ENCODE results near the gene APOA4. TPM values are rescaled to one million over a fixed set of nuclear protein-coding genes. Genes with fewer than 3 reads are reported as not detected.

The APOA4 gene
- total and polyA plus RNA-seq, 9 of the 15 experiments (the other 6 are each of a cell fraction or from before 2014, with no cell fraction given) = 0.07 TPM; not detected in 8

GRCh38 chr11:116787786-116788486, 35.2 kb downstream of the APOA4 start, which contains the start of gene ZPR1 (continued):
- TF ChIP-seq, protein P1, sequence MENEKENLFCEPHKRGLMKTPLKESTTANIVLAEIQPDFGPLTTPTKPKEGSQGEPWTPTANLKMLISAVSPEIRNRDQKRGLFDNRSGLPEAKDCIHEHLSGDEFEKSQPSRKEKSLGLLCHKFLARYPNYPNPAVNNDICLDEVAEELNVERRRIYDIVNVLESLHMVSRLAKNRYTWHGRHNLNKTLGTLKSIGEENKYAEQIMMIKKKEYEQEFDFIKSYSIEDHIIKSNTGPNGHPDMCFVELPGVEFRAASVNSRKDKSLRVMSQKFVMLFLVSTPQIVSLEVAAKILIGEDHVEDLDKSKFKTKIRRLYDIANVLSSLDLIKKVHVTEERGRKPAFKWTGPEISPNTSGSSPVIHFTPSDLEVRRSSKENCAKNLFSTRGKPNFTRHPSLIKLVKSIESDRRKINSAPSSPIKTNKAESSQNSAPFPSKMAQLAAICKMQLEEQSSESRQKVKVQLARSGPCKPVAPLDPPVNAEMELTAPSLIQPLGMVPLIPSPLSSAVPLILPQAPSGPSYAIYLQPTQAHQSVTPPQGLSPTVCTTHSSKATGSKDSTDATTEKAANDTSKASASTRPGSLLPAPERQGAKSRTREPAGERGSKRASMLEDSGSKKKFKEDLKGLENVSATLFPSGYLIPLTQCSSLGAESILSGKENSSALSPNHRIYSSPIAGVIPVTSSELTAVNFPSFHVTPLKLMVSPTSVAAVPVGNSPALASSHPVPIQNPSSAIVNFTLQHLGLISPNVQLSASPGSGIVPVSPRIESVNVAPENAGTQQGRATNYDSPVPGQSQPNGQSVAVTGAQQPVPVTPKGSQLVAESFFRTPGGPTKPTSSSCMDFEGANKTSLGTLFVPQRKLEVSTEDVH (IDR thresholded peaks at IDR 0.05; ENCODE audit: low read depth, partially characterized antibody) = peak; percentile 88
- no peak for TF ChIP-seq SMARCA4 (IDR thresholded peaks at IDR 0.05)
- no peak for TF ChIP-seq MEIS2 (IDR thresholded peaks at IDR 0.05; ENCODE audit: partially characterized antibody)
- TF ChIP-seq SP1 (CRISPR knock-in tag; IDR thresholded peaks at IDR 0.05) = peak; percentile 66
- TF ChIP-seq CBFA2T2 (conservative IDR thresholded peaks at IDR 0.05) = no peak
- no peak for TF ChIP-seq ASH1L (IDR thresholded peaks at IDR 0.05; ENCODE audit: borderline replicate concordance, low read depth, partially characterized antibody)
- TF ChIP-seq PCBP2 (IDR thresholded peaks at IDR 0.05; ENCODE audit: low read depth, low read length, poor library complexity, severe bottlenecking) = no peak
- TF ChIP-seq ZNF551 (CRISPR knock-in tag; IDR thresholded peaks at IDR 0.05) = no peak
- TF ChIP-seq, protein P2, sequence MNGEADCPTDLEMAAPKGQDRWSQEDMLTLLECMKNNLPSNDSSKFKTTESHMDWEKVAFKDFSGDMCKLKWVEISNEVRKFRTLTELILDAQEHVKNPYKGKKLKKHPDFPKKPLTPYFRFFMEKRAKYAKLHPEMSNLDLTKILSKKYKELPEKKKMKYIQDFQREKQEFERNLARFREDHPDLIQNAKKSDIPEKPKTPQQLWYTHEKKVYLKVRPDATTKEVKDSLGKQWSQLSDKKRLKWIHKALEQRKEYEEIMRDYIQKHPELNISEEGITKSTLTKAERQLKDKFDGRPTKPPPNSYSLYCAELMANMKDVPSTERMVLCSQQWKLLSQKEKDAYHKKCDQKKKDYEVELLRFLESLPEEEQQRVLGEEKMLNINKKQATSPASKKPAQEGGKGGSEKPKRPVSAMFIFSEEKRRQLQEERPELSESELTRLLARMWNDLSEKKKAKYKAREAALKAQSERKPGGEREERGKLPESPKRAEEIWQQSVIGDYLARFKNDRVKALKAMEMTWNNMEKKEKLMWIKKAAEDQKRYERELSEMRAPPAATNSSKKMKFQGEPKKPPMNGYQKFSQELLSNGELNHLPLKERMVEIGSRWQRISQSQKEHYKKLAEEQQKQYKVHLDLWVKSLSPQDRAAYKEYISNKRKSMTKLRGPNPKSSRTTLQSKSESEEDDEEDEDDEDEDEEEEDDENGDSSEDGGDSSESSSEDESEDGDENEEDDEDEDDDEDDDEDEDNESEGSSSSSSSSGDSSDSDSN (IDR thresholded peaks at IDR 0.05; ENCODE audit: borderline replicate concordance in 1 of 2, low read depth in 2 of 2, low read length in 2 of 2) = no peak
- TF ChIP-seq HNRNPH1 (optimal IDR thresholded peaks at IDR 0.05; ENCODE audit: low read depth, low read length) = no peak
- TF ChIP-seq HMGN3 (IDR thresholded peaks at IDR 0.05; ENCODE audit: borderline replicate concordance, extremely low read depth, insufficient read length, low read depth, low read length) = peak; percentile 58
- TF ChIP-seq ZBTB43 (CRISPR knock-in tag; IDR thresholded peaks at IDR 0.05) = no peak
- no peak for TF ChIP-seq ZFP1 (CRISPR knock-in tag; IDR thresholded peaks at IDR 0.05)
- TF ChIP-seq, protein P3, sequence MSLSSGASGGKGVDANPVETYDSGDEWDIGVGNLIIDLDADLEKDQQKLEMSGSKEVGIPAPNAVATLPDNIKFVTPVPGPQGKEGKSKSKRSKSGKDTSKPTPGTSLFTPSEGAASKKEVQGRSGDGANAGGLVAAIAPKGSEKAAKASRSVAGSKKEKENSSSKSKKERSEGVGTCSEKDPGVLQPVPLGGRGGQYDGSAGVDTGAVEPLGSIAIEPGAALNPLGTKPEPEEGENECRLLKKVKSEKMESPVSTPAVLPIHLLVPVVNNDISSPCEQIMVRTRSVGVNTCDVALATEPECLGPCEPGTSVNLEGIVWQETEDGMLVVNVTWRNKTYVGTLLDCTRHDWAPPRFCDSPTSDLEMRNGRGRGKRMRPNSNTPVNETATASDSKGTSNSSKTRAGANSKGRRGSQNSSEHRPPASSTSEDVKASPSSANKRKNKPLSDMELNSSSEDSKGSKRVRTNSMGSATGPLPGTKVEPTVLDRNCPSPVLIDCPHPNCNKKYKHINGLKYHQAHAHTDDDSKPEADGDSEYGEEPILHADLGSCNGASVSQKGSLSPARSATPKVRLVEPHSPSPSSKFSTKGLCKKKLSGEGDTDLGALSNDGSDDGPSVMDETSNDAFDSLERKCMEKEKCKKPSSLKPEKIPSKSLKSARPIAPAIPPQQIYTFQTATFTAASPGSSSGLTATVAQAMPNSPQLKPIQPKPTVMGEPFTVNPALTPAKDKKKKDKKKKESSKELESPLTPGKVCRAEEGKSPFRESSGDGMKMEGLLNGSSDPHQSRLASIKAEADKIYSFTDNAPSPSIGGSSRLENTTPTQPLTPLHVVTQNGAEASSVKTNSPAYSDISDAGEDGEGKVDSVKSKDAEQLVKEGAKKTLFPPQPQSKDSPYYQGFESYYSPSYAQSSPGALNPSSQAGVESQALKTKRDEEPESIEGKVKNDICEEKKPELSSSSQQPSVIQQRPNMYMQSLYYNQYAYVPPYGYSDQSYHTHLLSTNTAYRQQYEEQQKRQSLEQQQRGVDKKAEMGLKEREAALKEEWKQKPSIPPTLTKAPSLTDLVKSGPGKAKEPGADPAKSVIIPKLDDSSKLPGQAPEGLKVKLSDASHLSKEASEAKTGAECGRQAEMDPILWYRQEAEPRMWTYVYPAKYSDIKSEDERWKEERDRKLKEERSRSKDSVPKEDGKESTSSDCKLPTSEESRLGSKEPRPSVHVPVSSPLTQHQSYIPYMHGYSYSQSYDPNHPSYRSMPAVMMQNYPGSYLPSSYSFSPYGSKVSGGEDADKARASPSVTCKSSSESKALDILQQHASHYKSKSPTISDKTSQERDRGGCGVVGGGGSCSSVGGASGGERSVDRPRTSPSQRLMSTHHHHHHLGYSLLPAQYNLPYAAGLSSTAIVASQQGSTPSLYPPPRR (CRISPR knock-in tag; IDR thresholded peaks at IDR 0.05; ENCODE audit: borderline replicate concordance) = no peak
- TF ChIP-seq NR4A1 (CRISPR knock-in tag; IDR thresholded peaks at IDR 0.05) = no peak
- TF ChIP-seq NR4A1 (tag; IDR thresholded peaks at IDR 0.05) = no peak
